Suppressor macrophage (primary cell): ENCODE data around the gene ASPHD2.
"Not testable (repeated sequence)": the region's sequence is repeated elsewhere in the genome, so short reads cannot be mapped to it uniquely, and the experiment has no call there.

ENCODE experiments used
- DNase-seq, 4 experiments: peaks; one replicate each; pipeline ENCODE4 v3.0.0-alpha.2; 2020 to 2022

Gene ASPHD2

GRCh38 chr22:26416670-26417276, 12.3 kb upstream of the ASPHD2 start:
- DNase-seq = no peak

DNA sequence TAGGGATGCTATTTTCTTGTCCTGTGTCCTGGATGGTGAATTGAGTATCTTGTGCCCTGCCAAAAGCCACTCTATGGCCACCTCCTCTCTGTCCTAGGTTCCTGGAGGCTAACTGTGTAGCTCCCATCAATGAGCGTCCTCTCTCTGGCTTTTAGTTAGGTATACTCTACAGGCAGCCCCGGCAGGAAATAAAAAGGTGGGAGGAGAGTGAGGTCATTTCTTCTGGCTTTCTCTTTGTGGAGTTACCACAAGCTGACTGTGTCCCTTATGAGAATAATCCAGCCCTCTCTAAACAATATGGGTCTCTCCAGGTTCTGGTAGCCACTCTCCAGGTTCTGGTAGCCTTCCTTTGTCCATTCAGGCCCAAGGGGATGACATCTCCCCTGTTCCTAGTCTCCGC, 11.7 kb upstream of the ASPHD2 start:
- DNase-seq = no peak

- no peak for DNase-seq
These were observed 10.4 kb upstream of the ASPHD2 start for GRCh38 chr22:26418620-26419019.

DNA sequence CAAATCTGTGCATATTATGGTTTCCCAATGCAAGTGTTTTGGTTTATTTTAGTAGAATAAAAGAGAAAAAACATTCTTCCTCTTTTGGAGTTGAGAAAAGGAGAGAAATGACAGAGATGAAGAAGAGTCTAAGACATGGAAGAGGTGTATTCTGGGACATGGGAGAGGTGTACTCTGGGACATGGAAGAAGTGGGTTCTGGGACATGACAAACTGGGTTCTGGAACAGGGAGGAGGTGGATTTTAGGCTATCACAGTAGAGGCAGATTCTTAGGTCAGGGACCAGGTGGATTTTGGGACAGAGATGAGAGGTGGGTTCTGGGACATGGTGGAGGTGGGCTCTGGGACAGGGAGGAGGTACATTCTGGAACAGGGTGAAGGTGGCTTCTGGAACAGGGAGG, 2.1 kb upstream of the ASPHD2 start:
- DNase-seq = no peak

GRCh38 chr22:26429458-26430286, 612 bp downstream of the ASPHD2 start:
- DNase-seq = peak in 1 of 4 experiments; percentile 27

DNA sequence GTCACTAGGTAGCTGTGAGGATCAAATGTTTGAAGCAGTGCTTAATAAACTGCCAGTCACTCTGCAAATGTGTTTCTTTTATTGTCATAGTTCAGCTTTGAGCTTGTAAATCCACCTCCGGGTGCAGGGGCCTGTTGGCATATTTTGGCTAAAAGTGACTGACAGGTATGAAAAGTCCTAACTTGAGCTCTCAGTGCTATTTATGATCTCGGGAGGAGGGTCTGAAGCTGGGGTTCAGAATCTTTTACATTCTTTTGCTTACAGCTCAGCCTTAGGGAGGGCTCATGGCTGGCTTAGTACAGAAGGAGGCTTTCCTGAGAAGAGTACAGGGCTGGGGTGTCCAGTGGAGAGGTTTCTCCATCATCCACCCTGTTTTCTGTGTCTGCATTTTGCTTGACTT, 1.5 kb downstream of the ASPHD2 start:
- no peak for DNase-seq

DNA sequence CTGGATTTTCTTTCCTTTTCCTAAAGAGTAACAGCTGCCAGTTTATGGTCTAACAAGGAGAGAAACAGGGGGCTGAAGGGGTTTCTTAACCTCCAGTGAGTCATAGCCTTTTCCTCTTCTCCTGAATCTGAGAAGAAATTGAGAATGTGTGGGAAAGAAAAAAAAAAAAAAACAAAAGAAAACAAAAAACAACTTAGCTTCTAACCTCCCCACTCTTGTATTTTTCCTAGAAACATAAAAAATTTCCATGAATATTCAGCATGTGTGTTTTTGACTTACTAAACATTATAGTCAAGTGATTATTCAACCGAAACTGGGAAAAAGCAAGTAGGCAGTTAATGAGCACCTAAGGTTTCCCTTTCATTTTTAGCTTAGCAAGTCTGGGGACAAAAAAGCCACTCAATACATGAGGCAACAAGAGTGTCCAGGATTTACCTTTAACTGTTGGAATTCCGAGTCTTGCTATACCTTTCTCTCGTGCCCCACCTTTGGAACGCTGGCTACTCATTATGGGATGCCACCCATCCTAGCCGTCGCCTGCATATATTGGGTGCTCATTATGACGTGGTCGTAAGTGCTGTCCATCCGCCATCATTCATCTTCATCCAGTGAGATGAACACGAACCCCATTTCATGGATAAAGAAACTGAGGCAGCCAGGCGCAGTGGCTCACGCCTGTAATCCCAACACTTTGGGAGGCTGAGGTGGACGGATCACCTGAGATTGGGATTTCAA, 2.4 kb downstream of the ASPHD2 start:
- DNase-seq = peak in 2 of 4 experiments; percentile 14 to 16

DNA sequence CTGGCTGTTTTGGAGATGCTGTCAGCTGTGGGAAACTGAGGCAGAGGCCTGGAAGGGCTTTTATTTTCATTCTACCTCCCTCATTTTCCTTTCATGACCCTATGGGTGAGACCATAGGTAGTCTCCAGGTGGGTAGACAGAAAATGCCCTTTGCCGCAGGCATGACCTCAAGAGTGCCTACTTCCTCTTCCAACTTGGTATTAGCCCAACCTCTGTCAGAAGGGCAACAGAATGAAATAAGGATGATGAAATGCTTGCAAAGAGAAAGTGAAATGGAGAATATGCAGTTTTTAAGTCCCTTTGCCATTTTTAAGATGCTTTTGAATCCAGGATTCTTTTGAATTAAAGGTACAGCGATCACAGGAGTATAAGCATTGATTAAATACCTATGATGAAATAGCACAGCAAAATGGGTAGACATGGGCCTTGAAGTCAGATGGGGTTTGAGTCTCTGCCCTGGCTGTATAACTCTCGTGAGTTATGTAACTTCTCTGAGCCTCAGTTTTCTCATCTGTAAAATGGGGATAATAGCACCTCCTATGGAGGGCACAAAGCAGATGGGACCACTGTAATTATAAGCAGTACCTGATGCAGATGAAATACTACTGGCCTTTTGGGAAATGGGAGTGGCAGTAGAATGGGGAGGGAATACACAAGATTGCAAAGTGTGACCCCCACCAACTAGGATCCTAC, 3.7 kb downstream of the ASPHD2 start:
- DNase-seq = peak; percentile 48 to 84 (median 76)

- DNase-seq = no peak
These were observed 4.7 kb downstream of the ASPHD2 start for GRCh38 chr22:26433805-26434204.

GRCh38 chr22:26435327-26436093, 6.5 kb downstream of the ASPHD2 start:
- peak; percentile 39 to 77 (median 68) for DNase-seq

GRCh38 chr22:26436903-26437515, 7.9 kb downstream of the ASPHD2 start:
- DNase-seq = no peak

DNA sequence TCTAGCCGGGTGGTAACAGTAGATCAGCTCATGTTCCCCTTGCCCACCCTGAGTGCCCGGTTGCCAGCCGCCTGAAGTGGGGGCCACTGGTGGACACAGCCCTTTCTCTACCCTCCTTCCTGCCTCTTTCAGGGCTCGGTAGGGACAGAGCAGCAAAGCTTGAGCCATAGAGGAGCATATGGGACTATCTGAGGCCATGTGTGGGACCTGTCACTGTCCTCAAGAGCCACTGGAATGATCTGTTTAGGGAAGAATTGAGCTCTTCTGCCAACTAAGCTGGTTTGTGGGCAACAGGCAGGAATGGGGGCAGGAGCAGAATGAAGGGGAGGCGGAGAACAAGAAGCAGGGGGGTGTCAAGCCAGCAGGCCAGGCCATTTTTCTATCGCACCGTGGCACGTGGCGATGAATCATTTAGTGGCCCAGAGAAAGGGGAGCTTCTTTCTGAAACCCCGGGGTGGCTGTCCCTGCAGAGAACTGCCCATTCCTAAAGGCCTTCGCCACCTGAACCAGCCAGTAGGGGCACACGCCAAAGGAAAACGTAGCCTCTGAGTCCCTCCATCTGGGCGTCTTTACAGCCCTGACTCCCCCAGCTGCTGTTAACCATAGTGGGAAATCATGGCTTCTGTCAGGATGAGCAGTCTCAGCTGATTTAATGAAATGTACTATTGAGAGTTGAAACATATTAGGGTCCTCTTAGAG, 8.8 kb downstream of the ASPHD2 start:
- DNase-seq = no peak

DNA sequence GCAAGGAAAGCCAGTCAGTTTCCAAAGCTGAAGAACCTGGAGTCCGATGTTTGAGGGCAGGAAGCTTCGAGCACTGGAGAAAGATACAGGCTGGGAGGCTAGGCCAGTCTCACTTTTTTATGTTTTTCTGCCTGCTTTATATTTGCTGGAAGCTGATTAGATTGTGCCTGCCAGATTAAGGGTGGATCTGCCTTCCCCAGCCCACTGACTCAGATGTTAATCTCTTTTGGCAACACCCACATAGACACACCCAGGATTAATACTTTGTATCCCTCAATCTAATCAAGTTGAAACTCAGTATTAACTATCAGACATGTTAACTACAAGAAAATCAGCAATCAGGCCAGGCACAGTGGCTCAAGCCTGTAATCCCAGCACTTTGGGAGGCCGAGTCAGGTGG, 9.7 kb downstream of the ASPHD2 start:
- not testable (repeated sequence) for DNase-seq

DNA sequence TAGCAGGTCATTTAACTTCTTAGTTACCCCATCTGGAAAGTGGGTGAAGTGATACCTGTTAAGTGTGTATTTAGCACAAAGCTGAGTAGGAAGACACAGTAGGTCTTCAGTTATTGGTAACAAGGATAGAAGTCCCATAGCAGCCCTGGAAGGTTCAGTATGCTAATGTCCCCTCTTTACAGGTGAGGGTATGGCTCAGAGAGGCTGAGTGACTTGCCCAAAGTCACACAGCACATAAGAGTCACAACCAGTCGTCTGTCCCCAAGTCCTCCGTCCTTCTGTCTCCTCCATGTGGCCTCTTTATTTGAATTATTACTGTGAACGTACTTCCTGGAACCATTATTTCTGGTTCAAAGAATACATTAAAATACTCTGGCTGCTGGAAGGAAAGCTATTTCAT, 10.5 kb downstream of the ASPHD2 start:
- no peak for DNase-seq

- no peak for DNase-seq
These were observed 13.2 kb downstream of the ASPHD2 start for GRCh38 chr22:26442086-26442756.

DNA sequence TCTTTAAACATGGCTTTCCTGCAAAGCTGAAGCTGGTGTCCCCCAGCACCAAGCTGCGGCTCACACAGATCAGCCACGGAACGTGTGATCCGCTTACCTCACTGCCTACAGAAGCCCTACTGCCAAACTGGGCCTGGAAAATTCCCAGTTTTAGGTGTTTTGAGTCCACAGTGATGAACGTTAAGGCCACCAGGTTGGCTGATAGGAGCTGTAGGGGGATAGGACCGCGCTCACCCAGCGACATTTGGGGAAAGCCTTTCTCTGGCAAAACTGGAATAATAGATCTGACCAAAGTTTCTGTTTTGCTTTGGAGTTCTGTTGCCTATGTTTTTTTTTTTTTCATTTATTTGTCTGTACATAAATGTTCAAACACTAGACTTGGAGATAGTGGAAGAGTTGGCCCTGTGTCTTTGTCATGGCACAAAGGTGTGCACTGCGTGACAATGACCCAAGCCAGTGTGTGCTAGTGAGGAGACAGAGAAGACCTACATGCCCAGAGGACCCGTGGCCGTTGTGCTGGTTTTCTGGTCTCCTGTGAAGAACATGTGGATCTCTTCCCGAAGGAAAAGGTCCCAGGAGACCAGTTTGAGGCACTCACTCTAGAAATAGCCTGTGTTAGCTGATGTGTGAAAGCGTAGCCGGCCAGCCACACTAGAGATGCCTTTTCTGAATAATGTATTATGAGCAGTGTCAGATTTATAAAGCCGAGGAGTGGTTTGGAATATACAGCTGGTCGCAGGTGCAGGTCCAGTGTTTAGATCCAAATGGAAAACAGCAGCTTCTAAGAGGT, 15.0 kb downstream of the ASPHD2 start:
- no peak for DNase-seq

- no peak for DNase-seq
These were observed 15.7 kb downstream of the ASPHD2 start for GRCh38 chr22:26444777-26445176.

- no peak for DNase-seq
These were observed 16.7 kb downstream of the ASPHD2 start for GRCh38 chr22:26445577-26446275.
